ENCODE results near the gene ZNF92. TPM values are rescaled to one million over a fixed set of nuclear protein-coding genes. Genes with fewer than 3 reads are reported as not detected.

The ZNF92 gene
- total RNA-seq, 1 experiment from 2014 or later, result 18.0 TPM

- CTCF ChIA-PET, result no interaction called here
- intact Hi-C loops (cut with micrococcal nuclease; ENCODE audit: unreplicated experiment), result no loop called here
- Histone ChIP-seq H3K4me1 (no peaks in the 10 kb centered on the region), H3K36me3 (ENCODE audit: control insufficient read depth, insufficient read depth, low read length) (no peaks in the 10 kb centered on the region), H3K9me3 (peaks cover 4% of the 10 kb centered on the region; the same call in 1 of the 2 replicates), H3K27me3 (replicated peaks; ENCODE audit: control insufficient read depth, insufficient read depth, low read length) (no peaks in the 10 kb centered on the region; the same call in 1 of the 2 replicates), H3K4me3 (ENCODE audit: low read depth, low read length) (no peak overlapping the region)
- no peak for TF ChIP-seq CTCF (IDR thresholded peaks at IDR 0.05; ENCODE audit: insufficient read depth in 1 of 2, low read depth in 1 of 2, low read length in 1 of 2, severe bottlenecking in 1 of 2, unreplicated experiment in 1 of 2)
- POLR2A ChIA-PET, result no interaction called here
- Mint-ChIP-seq H3K27me3 (ENCODE audit: insufficient read depth, unreplicated experiment) (peaks cover 8% of the 10 kb centered on the region), H3K4me3 (ENCODE audit: unreplicated experiment) (no peak overlapping the region), H3K9me3 (ENCODE audit: unreplicated experiment) (peaks cover 27% of the 10 kb centered on the region), H3K36me3 (ENCODE audit: insufficient read depth, unreplicated experiment) (no peaks in the 10 kb centered on the region), H3K4me1 (ENCODE audit: low read depth, unreplicated experiment) (no peaks in the 10 kb centered on the region), H3K27ac (ENCODE audit: unreplicated experiment) (no peak overlapping the region)
- BruUV-seq (replicated peaks), result no TSS peak
- DNase-seq, result no peak
Observed at GRCh38 chr7:65449505-65449852, 75.8 kb downstream of the ZNF92 start.
